HG02970 (cell line): Measurements from ENCODE around the gene NEUROG2.
"Not testable (repeated sequence)": the region's sequence is repeated elsewhere in the genome, so short reads cannot be mapped to it uniquely, and the experiment has no call there.

Experiments used
- ATAC-seq: cut with Tn5 transposase; IDR thresholded peaks from one replicate; pipeline ENCODE4 v1.9.1; 2021; ENCODE audit warnings: mild to moderate bottlenecking, moderate library complexity, moderate number of reproducible peaks; ENCODE audit not compliant: unreplicated experiment, low FRiP score

Gene NEUROG2

DNA sequence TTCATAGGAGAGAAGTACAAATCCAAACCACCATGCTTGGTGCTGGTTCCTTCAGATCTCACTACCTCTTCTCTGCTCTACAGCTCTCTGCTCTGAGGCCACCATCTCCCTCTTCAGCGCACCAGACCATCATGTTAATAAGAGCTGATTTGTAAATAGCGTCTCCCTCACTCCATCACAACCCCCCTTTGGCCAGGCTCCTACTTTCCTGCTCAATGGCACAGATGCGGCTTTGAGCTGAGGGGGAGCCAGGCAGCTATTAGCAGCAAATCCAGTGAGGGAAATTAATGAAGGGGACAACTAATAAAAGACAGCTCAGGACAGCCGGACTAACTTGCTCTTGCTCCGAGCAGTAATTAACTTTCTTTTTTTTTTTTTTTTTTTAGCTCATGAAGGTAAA is 13.1 kb downstream of the NEUROG2 start:
- no peak for ATAC-seq

GRCh38 chr4:112492321-112492720 is 23.7 kb downstream of the NEUROG2 start:
- ATAC-seq, result no peak

DNA sequence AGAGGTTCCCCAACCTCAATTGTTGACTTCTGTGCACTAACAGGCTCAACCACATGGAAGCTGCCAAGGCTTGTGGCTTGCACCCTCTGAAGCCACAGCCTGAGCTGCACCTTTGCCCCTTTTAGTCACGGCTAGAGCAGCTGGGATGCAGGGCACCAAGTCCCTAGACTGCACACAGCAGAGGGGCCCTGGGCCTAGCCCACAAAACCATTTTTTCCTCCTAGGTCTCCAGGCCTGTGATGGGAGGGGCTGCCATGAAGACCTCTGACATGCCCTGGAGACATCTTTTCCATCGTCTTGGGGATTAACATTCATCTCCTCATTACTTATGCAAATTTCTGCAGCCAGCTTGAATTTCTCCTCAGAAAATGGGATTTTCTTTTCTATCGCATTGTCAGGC is 25.2 kb downstream of the NEUROG2 start:
- not testable (repeated sequence) for ATAC-seq

DNA sequence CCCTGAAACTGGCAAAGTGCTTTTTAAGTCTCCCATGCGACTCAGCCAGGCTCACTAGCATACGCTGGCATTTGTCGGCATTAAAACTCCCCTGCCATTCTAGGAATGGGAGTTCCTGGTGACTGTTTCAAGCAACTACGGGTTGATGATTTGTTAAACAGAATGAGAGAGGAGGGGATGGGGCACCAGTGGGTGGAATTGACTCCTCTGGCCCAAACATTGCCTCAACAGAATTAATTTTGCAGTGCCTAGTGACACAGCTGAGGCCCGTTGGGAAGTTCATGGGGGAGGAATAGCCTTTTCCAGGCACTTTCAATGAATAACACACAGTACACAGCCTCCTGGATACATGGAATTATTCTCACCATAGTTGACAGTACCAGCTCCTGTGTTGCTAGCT is 30.1 kb downstream of the NEUROG2 start:
- ATAC-seq, result no peak

DNA sequence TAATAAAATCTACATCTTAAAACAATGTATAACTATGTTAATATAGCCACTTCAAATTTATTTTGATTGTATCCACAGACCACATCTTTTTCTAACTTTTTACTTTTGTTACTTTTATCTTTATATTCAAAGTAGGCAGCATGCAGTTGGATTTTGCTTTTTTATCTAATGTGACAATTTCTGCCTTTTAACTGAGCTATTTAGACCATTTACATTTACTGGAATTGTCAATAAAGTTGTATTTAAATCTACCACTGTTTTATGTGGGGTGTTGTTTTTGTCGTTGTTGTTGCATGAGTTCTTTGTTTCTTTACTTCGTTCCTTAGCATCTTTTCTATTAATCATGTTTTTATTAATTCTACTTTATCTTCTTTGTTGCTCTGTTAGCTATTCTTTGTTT is 42.0 kb downstream of the NEUROG2 start:
- no peak for ATAC-seq

GRCh38 chr4:112472318-112472717 is 43.7 kb downstream of the NEUROG2 start:
- ATAC-seq, result no peak
